Hematopoietic multipotent progenitor cell treated with erythropoietin and hydrocortisone succinate and interleukin-3 and kit ligand, for 8 days (in vitro differentiated cells): ENCODE data around the gene GPR32.
"Not testable (repeated sequence)": the region's sequence is repeated elsewhere in the genome, so short reads cannot be mapped to it uniquely, and the experiment has no call there.

Source experiments
- DNase-seq: peaks from one replicate; pipeline ENCODE4 v3.0.0-alpha.2; 2015

The GPR32 gene

DNA sequence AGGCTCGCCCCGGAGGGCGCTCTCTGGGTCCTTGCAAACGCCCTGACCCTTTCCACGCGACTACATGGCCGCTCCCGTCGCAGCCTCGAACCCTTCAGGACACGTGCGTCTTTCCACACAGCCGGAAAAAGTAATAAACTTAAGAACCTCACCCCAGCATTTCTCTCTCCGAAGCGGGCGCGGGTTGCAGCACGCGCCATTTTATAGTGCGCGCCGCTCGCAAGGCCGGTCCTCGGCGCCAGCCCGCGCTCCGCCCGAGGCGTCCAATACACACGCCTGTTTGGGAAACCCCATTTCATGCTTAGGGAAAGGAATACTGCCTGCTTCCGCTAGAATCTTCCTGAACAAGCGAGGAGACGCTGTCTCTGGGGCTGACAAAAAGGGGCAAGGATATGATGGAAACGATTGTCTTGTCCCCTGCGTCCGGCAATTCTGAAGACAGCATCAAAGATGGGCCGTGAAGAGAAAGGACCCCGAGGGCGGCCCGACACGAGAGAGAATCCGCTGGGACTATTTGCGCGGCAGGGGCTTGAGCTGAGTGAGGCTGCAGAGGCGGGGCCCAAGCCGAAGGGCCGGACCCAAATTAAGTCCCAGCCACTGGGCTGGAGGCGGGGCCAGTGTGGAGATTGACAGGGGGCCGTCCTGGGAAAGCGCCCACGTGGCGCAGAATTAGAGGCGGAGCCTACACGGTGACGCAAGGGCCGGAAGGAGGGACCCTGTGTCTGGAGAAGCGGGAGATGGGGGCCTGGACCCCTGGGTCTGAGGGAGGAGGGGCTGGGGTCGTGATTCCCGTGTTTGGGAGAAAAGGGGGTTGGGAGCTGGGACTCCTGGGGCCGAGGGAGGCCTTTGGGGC, 34.4 kb downstream of the GPR32 start:
- DNase-seq = peak; percentile 99

GRCh38 chr19:50808856-50809255, 38.6 kb downstream of the GPR32 start:
- DNase-seq = no peak

DNA sequence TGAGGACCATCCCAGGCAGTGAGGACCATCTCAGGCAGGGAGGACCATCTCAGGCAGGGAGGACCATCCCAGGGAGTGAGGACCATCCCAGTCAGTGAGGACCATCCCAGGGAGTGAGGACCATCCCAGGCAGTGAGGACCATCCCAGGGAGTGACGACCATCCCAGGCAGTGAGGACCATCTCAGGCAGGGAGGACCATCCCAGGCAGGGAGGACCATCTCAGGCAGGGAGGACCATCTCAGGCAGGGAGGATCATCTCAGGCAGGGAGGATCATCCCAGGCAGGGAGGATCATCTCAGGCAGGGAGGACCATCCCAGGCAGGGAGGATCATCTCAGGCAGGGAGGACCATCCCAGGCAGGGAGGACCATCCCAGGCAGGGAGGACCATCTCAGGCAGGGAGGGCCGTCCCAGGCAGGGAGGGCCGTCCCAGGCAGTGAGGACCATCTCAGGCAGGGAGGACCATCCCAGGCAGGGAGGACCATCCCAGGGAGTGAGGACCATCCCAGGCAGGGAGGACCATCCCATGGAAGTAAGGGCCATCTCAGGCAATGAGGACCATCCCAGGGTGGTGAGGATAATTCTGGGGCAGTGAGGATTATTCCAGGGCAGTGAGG, 41.5 kb downstream of the GPR32 start:
- DNase-seq = not testable (repeated sequence)

DNA sequence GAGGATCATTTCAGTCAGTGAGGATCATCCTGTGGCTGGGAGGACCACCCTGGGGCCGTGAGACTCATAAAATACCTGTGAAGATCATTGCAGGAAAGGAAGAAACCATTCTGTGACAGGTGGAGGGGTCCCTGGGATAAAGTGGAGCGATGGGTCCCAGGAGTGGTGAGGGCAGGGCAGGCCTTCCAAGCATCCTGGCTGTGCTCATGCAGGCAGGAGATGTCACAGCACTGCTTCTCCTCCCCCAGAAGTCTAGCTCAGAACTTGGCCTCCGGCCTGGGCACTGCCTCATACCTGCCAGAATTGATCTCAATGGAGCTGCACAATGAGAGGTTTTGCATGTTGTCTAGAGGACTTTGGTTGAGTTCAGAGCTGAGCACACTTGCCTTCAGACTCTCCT, 42.2 kb downstream of the GPR32 start:
- DNase-seq = no peak

DNA sequence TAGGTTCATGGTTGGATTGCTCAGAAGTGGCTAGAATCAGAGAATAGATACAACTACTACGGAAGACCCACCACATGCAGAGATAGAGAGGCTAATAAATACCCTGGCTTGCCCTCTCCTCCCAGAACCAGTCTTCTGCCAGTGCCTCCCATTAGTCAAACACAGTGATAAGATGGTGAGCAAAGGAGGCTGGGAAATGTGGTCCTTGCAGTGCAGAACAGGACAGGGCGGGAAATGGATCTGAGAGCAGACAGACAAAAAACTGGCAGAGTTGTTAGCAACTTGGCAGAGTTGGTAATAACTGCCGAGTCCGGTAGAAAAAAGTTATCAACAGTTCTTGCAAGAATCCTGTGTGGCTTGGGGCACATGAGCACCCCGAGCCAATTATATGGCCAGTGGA, 44.6 kb downstream of the GPR32 start:
- no peak for DNase-seq

GRCh38 chr19:50815439-50815838, 45.2 kb downstream of the GPR32 start:
- DNase-seq = no peak

GRCh38 chr19:50817941-50818858, 47.9 kb downstream of the GPR32 start:
- peak; percentile 72 for DNase-seq

- no peak for DNase-seq
These were observed 48.7 kb downstream of the GPR32 start for GRCh38 chr19:50818859-50819472.

DNA sequence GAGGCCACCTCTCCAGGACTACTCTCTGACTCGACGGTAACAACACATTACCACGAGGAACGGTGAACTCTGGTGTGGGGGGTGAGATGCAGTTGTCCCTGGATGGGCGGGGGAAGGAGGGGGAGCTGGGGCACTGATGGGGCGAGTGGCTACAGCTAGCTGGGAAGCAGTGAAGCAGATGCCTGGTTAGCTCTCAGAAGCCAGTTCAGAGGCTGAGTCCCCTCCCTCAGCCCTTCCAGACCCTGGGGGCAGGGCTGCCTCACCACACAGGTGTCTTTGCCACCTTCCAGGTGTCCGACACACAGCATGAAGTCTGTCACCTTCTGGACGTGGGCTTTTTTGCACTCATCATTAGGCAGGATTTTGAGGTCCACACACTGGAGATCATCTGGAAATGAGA, 49.4 kb downstream of the GPR32 start:
- no peak for DNase-seq

DNA sequence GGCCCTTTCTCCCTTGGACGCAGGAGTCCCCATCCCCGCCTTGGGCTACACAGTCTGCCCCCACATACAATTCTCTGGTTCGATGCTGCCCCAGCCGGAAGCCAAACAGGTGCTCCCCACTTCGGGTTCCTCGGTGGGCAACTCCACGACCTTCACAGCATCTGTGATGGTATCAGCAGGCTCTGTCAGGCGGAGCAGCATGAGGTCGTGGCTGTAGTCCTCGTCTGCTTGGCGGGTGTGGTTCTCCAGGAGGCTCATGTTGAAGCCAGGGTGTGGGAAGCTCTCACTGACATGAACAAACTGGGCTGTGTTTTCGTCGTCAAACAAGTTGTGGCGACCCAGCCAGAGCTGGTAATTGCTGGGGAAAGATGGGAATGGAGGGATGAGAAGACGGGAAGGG, 49.8 kb downstream of the GPR32 start:
- no peak for DNase-seq

DNA sequence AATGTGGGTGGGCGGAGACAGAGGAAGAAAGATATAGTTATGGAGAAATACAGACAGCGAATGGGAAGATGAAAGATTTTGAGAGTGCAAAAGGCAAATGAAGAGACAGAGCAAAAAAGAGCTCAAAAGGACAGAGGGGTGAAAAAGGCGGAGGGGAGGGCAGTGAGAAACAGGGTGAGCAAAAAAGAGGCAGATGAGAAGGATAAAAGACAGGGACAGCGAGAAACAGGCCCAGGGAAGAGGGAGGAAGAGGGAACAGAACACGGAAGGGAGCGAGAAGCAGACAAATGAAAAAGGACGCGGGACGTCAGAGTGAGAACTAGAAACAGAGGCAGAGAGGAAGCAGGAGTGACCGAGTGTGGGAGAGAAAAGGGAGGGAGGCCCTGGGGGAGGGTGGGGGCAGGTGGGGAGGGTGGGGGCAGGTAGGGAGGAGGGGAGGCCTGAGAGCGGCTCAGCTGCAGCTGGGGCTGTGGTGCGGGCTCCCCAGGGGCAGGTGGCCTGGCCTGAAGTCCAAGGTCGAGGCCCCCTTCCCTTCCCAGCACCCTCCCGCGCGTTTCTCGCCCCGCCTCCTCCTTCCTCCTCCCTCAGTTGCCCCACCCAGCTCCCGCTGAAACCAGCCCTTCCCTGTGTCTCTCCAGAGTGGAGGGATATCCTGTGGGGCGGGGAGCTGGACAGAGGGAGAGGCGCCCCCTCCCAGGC, 50.4 kb downstream of the GPR32 start:
- no peak for DNase-seq

GRCh38 chr19:50821248-50821612, 51.0 kb downstream of the GPR32 start:
- no peak for DNase-seq
